ENCODE measurements around the gene YIPF5.

- TF ChIP-seq POLR2A (IDR thresholded peaks at IDR 0.05) (no peak), CTCF (IDR thresholded peaks at IDR 0.05) (no peak)
These were observed 49.4 kb upstream of the YIPF5 start for GRCh38 chr5:144219869-144220268.
